ENCODE results near the gene ALPK3.

ALPK3 gene

DNA sequence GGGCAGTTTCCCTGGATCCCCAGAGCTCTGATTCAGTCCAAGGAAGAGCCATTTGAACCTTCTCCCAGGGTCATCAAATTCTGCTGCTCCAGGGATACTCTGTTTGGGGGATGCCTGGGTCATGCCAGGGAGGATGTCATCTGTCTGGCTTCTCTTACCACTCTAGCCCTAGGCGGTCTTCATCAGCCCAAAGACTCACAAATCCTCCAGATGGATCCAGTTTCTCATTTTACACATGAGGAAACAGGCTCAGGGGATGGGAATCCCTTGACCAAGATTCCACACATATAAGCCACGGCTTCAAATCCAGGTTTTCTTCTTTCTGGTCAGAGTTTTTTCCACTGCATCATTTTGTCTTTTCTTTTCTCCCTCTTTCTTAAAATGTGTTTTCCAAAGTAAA, 104.0 kb downstream of the ALPK3 start:
- DNase-seq (ENCODE audit: low read depth in 2 of 2): no peak

DNA sequence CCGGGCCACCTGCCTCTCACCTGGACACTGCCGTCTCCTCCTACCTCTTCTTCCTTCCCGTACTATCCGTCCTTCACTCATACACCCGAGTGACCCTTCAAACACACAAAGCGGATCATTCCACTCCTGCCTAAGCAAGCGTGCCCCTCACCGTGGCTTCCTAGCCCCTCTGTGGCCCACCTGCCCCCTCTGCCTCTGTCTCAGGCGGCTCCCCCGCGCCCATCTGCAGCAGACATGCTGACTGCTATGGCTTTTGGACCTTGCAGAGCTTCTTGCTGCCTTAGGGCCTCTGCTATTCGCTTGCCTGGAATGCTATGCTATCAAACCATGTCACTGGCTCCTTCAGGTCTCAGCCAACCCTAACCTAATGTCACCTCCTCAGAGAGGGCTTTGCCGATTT, 105.4 kb downstream of the ALPK3 start:
- DNase-seq (ENCODE audit: low read depth in 2 of 2): no peak
